SKM-1 treated with dmso at 0.1 percent for 144 hours (cell line): ENCODE results near the gene ZC3H13.

Experiments used
- DNase-seq: peaks from one replicate; lab custom pipeline; 2025; ENCODE audit not compliant: unreplicated experiment; lab: John Stamatoyannopoulos, UW

The ZC3H13 gene

GRCh38 chr13:46071590-46072249, 19.2 kb upstream of the ZC3H13 start:
- no peak for DNase-seq

GRCh38 chr13:46063292-46063691, 10.7 kb upstream of the ZC3H13 start:
- no peak for DNase-seq

DNA sequence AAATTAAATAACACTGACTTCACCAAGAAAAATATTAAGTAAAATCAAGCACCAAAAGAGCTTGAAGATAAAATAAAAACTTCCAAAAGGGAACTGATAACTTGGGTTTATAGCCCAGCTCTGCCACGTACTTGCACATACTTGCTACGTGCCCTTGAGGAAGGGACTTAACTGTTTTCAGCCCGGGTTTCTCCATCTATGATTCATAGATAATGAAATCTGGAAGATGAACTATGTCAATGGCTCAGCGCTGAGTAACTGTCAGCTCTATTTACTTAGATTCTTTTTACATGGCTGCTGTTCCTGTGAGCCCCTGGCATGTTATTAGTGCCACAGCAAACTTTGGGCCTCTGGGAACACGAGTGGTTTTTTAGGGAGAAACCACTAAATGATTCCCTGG, 9.6 kb upstream of the ZC3H13 start:
- DNase-seq = no peak

DNA sequence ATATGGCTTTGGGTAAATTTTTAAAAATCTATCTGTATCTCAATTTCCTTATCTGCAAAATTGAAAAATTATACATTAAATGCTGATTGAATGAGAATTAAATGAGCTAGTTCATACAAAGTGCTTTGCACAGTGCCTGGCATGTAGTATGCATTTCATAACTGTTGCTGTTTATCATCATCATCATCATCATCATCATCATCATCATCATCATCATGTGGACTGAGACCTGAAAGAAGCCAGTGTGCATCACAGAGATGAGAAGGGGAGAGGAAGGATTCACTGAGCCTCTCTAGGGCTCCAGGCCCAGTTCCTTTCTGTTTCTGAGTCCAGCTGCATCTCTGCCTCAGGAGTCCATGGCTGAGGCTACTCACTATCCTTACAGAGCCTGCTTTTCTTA, 6.9 kb upstream of the ZC3H13 start:
- DNase-seq = no peak

DNA sequence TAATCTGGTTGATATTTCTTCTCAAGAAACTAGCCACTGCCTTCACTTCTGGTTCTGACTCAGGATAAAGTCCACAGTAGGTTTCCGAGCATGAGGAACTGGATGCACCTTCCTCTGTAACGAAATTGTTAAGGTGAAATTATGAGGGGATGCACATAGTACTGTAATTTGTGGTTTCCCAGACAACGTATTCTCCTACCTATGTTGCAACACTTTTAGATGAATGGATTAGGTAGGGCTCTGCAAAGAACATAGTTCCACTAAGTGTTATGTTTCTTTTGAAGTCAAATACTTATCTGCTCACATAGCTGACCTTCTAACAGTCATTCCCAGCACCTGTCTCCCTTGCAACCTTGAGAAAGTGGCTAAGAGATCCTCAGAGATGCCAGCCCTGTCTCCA, 5.7 kb upstream of the ZC3H13 start:
- DNase-seq = no peak

GRCh38 chr13:46057256-46058015, 4.9 kb upstream of the ZC3H13 start:
- DNase-seq = no peak

GRCh38 chr13:46053162-46054012, 841 bp upstream of the ZC3H13 start:
- no peak for DNase-seq

DNA sequence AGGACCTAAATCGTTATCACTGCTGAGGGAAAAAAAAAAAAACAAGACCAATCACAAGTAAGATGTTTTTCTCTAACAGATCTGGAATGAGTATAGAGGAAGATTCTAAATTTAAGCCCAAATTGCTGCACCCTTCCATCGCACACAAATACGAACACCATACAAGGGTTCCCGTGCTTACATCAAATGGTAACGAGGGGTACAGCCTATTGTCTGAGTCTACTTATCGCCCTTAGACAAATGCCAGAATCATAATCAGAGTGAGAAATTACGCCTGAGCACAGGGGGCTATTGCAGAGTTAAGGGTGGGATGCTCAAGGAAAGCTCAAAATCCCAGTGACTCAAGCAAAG, 603 bp downstream of the ZC3H13 start:
- DNase-seq = no peak

- DNase-seq = no peak
Measured at GRCh38 chr13:46050771-46051170, 1.8 kb downstream of the ZC3H13 start.

GRCh38 chr13:46045424-46045823, 7.1 kb downstream of the ZC3H13 start:
- DNase-seq = no peak

DNA sequence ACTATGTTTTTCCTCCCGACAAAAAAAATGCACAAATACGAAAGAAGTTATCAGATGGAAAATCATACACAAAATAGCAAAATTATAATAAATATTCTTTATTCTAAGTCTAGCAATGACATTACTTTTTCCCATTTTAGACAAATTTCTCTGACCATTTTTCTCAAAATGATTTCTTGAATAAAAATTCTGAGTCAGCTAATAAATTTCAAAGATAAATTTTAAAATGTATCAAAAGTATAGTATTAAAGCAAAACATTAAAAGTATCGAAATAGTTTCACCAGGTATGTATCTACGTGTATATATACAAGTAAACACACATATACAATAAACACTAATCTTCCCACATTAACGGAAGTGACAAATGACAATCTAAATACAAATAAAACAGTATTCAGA, 8.9 kb downstream of the ZC3H13 start:
- DNase-seq = no peak

DNA sequence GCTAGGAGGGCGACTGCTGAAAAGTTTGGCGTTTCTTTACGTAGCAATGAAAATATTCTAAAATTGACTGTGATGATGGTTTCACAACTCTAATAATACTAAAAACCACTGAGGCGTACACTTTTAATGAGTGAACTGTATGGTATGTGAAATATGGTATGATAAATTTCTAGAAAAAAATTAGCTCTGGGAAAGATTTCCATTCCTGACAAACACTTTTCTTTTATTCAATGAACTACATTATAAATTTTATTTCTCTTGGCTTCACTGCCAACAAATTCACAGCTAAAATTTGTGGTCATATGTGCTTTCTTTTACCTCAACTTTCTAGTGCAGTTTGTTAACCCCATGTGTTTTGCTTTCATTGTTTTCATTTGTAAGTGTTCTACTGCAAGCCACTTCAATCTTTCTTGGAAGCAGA, 11.1 kb downstream of the ZC3H13 start:
- no peak for DNase-seq

DNA sequence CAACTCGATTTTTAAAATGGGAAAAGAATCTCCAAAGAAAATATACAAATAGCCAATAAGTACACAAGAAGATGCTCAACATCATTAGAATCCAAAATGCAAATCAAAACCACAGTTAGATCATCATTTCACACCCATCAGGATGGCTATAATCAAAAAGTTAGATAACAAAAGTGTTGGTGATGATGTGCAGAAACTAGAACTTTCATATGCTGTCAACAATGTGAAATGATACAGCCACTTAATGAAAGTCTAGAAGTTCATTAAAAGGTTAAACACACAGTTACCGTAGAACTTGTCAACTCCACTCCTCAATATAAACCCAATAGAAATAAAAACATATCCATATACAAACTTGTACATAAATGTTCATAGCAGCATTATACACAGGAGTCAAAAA, 11.8 kb downstream of the ZC3H13 start:
- no peak for DNase-seq

DNA sequence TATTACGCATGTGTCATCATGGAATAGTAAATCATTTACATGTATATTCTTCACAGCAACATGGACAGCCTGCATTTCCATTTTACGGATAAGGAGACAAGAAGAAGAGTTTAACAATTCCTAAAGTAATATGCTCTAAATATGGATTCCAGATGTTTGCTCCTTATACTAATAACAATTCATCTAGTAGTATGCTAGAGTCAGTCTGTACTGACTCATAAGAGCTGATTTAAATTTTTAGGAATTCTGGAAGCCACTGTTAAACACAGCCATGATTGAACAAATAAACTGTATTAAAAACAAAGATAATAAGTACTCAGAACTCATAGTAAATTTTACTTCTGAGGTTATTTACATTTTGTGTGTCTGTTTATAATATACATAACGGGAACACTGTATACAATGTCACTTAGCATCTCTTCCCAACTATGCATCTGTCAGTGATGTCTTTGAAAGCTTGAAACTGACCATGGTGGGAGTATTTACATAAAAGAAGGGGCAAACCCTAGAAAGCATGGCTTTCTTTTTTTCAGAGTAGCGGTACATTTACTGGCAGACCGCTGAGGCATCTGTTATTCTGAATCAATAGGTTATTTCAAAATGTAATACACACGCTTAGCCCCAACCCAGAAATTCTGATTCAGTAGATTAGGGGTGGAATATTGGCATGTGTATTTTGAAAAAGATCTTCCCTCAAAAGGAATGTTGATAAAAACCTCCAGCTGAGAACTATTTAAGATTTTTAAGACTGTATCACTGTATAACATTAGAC, 12.9 kb downstream of the ZC3H13 start:
- no peak for DNase-seq

GRCh38 chr13:46038296-46038695, 14.2 kb downstream of the ZC3H13 start:
- no peak for DNase-seq

- no peak for DNase-seq
Measured at GRCh38 chr13:46035066-46035465, 17.5 kb downstream of the ZC3H13 start.

DNA sequence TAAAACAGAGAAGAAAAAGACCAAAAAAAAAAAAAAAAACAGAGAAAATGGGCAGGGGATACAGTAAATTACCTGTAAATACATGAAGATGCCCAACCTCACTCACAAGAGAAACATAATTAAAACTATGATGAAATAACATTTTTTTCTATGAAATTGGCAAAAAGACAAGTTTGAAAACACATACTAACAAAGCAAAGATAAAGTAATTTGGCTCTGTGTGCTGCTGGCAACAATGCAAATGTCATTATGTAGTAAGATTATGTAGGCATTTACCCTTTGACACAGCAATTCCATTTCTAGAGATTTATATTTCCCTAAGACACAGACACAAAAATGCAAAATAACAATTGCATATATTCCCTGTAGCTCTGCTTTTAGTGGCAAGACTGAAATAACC, 20.2 kb downstream of the ZC3H13 start:
- DNase-seq = no peak

DNA sequence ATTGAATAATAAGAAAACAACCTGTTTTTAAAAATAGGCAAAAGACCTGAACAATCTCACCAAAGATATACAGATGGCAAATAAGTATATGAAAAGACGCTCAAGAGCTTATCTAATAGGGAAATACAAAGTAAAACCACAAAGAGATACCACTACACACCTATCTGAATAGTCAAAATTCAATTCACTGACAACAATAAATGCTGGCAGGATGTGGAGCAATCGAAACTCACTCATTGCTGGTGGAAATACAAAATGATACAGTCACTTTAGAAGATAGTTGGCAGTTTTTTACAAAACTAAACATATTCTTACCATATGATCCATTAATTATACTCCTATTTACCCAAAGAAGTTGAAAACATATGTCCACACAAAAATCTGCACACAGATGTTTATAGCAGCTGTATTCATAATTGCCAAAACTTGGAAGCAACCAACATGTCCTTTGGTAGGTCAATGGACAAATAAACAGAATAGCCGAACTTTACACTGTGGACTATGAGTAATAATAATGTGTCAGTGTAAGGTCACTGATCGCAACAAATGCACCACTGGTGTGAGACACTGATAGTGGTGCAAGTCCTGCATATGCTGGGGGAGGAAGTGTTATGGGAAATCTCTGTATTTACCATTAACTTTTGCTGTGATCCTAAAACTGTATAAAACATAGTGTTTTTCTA, 20.8 kb downstream of the ZC3H13 start:
- DNase-seq = no peak

DNA sequence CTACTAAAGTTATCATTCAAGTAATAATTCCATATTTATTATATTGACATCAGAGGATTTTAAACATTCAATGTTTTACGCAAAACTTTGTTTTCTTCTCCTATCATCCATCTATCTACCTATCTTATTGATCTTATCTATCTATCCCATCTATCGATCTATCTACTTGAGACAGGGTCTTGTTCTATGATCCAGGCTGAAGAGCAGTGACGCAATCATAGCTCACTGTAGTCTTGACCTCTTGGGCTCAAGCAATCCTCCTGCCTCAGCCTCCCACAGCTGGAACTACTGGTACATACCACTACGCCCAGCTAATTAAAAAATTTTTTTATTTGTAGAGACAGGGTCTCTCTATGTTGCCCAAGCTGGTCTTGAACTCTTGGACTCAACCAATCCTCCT, 27.4 kb downstream of the ZC3H13 start:
- DNase-seq = no peak

DNA sequence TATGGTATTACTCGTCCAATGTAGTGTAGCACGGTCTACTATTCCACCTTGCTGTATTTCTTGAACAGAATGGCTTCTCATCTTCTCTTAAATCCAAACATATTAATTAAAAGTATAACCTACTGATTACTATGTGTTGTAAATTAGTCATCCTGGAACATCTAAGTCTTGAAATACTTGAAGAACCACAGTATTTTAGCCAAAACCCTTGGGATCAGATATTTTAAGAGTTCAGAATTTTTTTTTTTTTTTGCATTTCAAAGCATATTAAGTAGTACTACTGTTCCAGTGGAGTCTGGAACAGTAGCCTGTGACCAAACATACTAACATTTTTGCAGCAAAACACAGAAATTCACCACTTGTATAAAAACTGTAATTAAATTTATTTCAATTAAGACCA, 30.1 kb downstream of the ZC3H13 start:
- no peak for DNase-seq

GRCh38 chr13:46016216-46016615, 36.3 kb downstream of the ZC3H13 start:
- DNase-seq = no peak
